ENCODE results near the gene GKN1.

Gene GKN1

DNA sequence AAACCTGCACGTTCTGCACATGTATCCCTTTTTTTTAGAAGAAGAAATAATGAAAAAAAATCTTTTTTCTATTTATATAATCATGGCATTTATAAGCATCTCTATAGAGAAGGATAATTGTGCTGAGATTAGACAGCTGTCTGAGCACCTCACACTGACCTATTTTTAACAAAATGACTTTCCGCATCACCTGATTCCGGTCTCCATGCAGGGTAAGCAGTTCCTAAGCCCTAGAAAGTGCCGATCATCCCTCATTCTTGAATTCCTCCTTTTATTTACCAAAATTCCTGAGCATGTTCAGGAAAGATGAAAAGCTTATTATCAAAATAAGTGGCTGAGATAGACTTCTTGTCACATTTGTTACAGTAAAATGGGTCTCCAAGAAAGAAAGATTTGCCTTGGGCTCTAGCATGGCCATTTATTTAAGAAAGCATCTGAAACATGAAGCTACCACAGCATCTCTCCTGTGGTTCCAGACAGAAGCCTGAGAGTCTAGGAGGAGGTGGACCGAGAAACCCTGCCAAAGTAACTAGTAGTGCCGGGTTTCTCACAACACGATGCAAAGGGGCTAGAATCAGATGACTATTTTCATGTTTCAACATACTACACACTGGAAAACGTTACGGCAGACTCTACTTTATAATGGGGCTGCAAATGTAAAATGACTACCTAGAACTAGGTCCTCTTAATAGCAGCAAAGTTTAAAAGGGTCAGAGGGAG, 670 bp downstream of the GKN1 start:
- no peak for DNase-seq (ENCODE audit: low spot score)
- TF ChIP-seq, protein P1, sequence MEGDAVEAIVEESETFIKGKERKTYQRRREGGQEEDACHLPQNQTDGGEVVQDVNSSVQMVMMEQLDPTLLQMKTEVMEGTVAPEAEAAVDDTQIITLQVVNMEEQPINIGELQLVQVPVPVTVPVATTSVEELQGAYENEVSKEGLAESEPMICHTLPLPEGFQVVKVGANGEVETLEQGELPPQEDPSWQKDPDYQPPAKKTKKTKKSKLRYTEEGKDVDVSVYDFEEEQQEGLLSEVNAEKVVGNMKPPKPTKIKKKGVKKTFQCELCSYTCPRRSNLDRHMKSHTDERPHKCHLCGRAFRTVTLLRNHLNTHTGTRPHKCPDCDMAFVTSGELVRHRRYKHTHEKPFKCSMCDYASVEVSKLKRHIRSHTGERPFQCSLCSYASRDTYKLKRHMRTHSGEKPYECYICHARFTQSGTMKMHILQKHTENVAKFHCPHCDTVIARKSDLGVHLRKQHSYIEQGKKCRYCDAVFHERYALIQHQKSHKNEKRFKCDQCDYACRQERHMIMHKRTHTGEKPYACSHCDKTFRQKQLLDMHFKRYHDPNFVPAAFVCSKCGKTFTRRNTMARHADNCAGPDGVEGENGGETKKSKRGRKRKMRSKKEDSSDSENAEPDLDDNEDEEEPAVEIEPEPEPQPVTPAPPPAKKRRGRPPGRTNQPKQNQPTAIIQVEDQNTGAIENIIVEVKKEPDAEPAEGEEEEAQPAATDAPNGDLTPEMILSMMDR (IDR thresholded peaks at IDR 0.05; ENCODE audit: extremely low read depth, missing control alignments), result no peak

DNA sequence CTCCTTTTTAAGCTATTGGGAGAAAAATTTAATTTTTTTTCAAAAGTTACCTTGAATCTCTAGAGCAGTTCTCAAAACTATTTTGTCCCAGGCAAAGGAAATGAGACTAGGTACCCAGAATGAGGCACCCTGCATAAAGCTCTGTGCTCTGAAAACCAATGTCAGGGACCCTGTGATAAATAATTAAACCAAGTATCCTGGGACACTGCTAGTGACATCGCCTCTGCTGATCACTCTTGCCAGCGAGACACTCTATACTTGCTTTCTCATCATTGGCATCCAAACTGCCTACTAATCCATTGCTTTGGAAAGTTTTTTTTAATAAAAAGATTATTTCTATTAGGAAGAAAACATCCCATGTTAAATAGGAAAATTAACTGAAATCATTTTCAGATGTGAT, 1.4 kb downstream of the GKN1 start:
- TF ChIP-seq, protein P1 (IDR thresholded peaks at IDR 0.05; ENCODE audit: extremely low read depth, missing control alignments), result no peak
- DNase-seq (ENCODE audit: low spot score), result no peak

GRCh38 chr2:68977453-68977852, 3.0 kb downstream of the GKN1 start:
- TF ChIP-seq, protein P1 (IDR thresholded peaks at IDR 0.05; ENCODE audit: extremely low read depth, missing control alignments), result no peak
- DNase-seq (ENCODE audit: low spot score), result no peak

- TF ChIP-seq, protein P1 (IDR thresholded peaks at IDR 0.05; ENCODE audit: extremely low read depth, missing control alignments), result no peak
- DNase-seq (ENCODE audit: low spot score), result no peak
These were observed 3.7 kb downstream of the GKN1 start for GRCh38 chr2:68978098-68978497.

- no peak for DNase-seq (ENCODE audit: low spot score)
- TF ChIP-seq, protein P1 (IDR thresholded peaks at IDR 0.05; ENCODE audit: extremely low read depth, missing control alignments), result no peak
These were observed 6.5 kb downstream of the GKN1 start for GRCh38 chr2:68980956-68981355.

DNA sequence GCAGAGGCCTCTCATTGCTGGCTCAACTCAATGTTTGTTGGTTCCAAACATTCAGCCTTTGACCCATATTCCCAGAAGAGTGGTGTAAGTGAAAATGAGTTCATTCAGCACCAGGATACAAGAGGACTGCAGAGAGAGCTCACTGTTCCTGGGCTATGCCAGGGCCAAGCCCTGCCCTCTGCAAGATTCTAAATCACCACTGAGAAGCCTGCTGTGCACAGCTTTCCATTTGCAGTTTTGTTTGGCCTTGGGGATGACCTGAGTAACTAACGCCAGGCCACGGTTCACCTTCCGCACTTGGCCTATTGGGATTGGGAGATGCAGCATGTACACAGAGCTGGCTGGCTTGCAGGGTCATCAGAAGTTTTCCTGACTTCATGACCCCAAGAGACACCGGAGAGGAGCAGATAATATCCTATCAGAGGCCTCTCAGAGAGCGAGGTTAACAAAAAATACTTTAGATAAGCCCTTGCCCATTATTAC, 12.6 kb downstream of the GKN1 start:
- TF ChIP-seq, protein P1 (IDR thresholded peaks at IDR 0.05; ENCODE audit: extremely low read depth, missing control alignments), result no peak
- DNase-seq (ENCODE audit: low spot score), result no peak

GRCh38 chr2:68989035-68989434, 14.6 kb downstream of the GKN1 start:
- DNase-seq (ENCODE audit: low spot score), result no peak
- TF ChIP-seq, protein P1 (IDR thresholded peaks at IDR 0.05; ENCODE audit: extremely low read depth, missing control alignments), result no peak
